IMR-90 (cell line): Measurements from ENCODE around the gene ZNF407. TPM values are rescaled to one million over a fixed set of nuclear protein-coding genes. Genes with fewer than 3 reads are reported as not detected.

Experiments used
- ATAC-seq: fragments of 200-7000 bp; cut with Tn5 transposase; 2 replicates; pipeline ENCODE4 v1.9.1; 2020; ENCODE audit warnings: low read depth, mild to moderate bottlenecking, moderate library complexity
- BruUV-seq: library from RNA; stranded (reverse); fragments of 400-500 nt; replicated peaks from 2 replicates; lab custom pipeline; 2021; lab: Mats Ljungman, UMichigan
- CTCF ChIA-PET: fragments of 300-600 bp; formaldehyde crosslinking; extraction: SDS; loops from one replicate; lab custom pipeline; 2021; ENCODE audit warnings: antibody characterized with exemption; lab: Yijun Ruan, JAX
- POLR2A ChIA-PET: fragments of 300-600 bp; sonication (Branson Sonifier 250); formaldehyde crosslinking; loops from one replicate; lab custom pipeline; 2022; ENCODE audit warnings: antibody characterized with exemption; ENCODE audit not compliant: unreplicated experiment; lab: Charles Lee
- DNase-seq: peaks from one replicate; pipeline ENCODE4 v3.0.0; 2013
- H2AFZ ChIP-seq: replicated peaks from 2 replicates; pipeline ENCODE3; 2013; ENCODE audit warnings: low read length, mild to moderate bottlenecking; ENCODE audit not compliant: poor library complexity
- H2AK5ac ChIP-seq: 2 replicates; pipeline ENCODE4 v1.6.1; 2013; ENCODE audit warnings: low read depth, low read length, inconsistent platforms
- H2AK9ac ChIP-seq: replicated peaks from 2 replicates; pipeline ENCODE3; 2013; ENCODE audit warnings: mild to moderate bottlenecking, low read depth, low read length, moderate library complexity; ENCODE audit not compliant: poor library complexity
- H2BK120ac ChIP-seq: 2 replicates; pipeline ENCODE4 v1.6.1; 2013; ENCODE audit warnings: low read depth, low read length, inconsistent platforms
- H2BK15ac ChIP-seq: 3 replicates; pipeline ENCODE4 v1.6.1; 2013; ENCODE audit warnings: low read depth, low read length, inconsistent platforms
- H2BK20ac ChIP-seq: 2 replicates; pipeline ENCODE4 v1.6.1; 2013; ENCODE audit warnings: low read depth, mild to moderate bottlenecking, inconsistent platforms, low read length, moderate library complexity
- H2BK5ac ChIP-seq: 2 replicates; pipeline ENCODE4 v1.6.1; 2013; ENCODE audit warnings: mild to moderate bottlenecking, low read depth, low read length, inconsistent platforms; ENCODE audit not compliant: poor library complexity, severe bottlenecking
- H3K14ac ChIP-seq: replicated peaks from 2 replicates; pipeline ENCODE4 v1.6.1; 2013; ENCODE audit warnings: low read depth, low read length, inconsistent platforms
- H3K18ac ChIP-seq: 2 replicates; pipeline ENCODE4 v1.6.1; 2013; ENCODE audit warnings: low read depth, low read length, control low read depth
- H3K23ac ChIP-seq: 2 replicates; pipeline ENCODE4 v1.6.1; 2013; ENCODE audit warnings: low read depth, low read length, inconsistent platforms
- H3K27ac ChIP-seq: 2 replicates; pipeline ENCODE4 v1.5.1; 2013; ENCODE audit warnings: mild to moderate bottlenecking, control low read depth, low read length; ENCODE audit not compliant: insufficient read depth
- H3K27me3 ChIP-seq: 2 replicates; pipeline ENCODE4 v1.6.1; 2013; ENCODE audit warnings: low read length; ENCODE audit not compliant: control insufficient read depth, insufficient read depth
- H3K36me3 ChIP-seq: 2 replicates; pipeline ENCODE4 v1.6.1; 2013; ENCODE audit warnings: low read length, mixed read lengths; ENCODE audit not compliant: control insufficient read depth, insufficient read depth
- H3K4ac ChIP-seq: 2 replicates; pipeline ENCODE4 v1.6.1; 2013; ENCODE audit warnings: low read depth, low read length, inconsistent platforms
- H3K4me1 ChIP-seq: 2 replicates; pipeline ENCODE4 v1.6.1; 2013; ENCODE audit warnings: low read length, mixed read lengths; ENCODE audit not compliant: control insufficient read depth, insufficient read depth
- H3K4me2 ChIP-seq: 2 replicates; pipeline ENCODE4 v1.6.1; 2013; ENCODE audit warnings: low read depth, mild to moderate bottlenecking, control low read depth, low read length, moderate library complexity
- H3K4me3 ChIP-seq: 2 replicates; pipeline ENCODE4 v1.5.1; 2013; ENCODE audit warnings: low read depth, mild to moderate bottlenecking, control low read depth, low read length, moderate library complexity; ENCODE audit not compliant: insufficient read depth
- H3K56ac ChIP-seq: 2 replicates; pipeline ENCODE4 v1.6.1; 2013; ENCODE audit warnings: low read length, inconsistent platforms; ENCODE audit not compliant: insufficient read depth; ENCODE audit errors: extremely low read depth
- H3K79me1 ChIP-seq, 2 experiments: 2 replicates each; pipeline ENCODE4 v1.6.1; 2013; ENCODE audit warnings: low read length in 2 of 2, inconsistent platforms in 1 of 2, low read depth in 1 of 2
- H3K9ac ChIP-seq: 2 replicates; pipeline ENCODE4 v1.6.1; 2013; ENCODE audit warnings: low read depth, low read length, control low read depth
- H3K9me1 ChIP-seq: 2 replicates; pipeline ENCODE4 v1.6.1; 2013; ENCODE audit warnings: low read length, inconsistent platforms; ENCODE audit not compliant: insufficient read depth
- H3K9me3 ChIP-seq: 2 replicates; pipeline ENCODE4 v1.6.1; 2013; ENCODE audit warnings: low read length; ENCODE audit not compliant: control insufficient read depth, insufficient read depth
- H4K20me1 ChIP-seq: 2 replicates; pipeline ENCODE4 v1.6.1; 2013; ENCODE audit warnings: low read length, inconsistent platforms; ENCODE audit not compliant: insufficient read depth
- H4K5ac ChIP-seq: 2 replicates; pipeline ENCODE4 v1.6.1; 2013; ENCODE audit warnings: mild to moderate bottlenecking, low read depth, low read length, control low read depth
- H4K8ac ChIP-seq, 2 experiments: 2 replicates each; pipeline ENCODE4 v1.6.1; 2013; ENCODE audit warnings: low read depth in 2 of 2, low read length in 2 of 2, control low read depth in 1 of 2, inconsistent platforms in 1 of 2
- H4K91ac ChIP-seq: 2 replicates; pipeline ENCODE4 v1.6.1; 2013; ENCODE audit warnings: low read depth, low read length, inconsistent platforms; ENCODE audit not compliant: insufficient read depth
- CEBPB ChIP-seq: IDR thresholded peaks from 2 replicates; pipeline ENCODE4 v1.6.1; 2012; ENCODE audit warnings: low read depth, low read length, improper control_type of control experiment
- CHD1 ChIP-seq: IDR thresholded peaks from 2 replicates; pipeline ENCODE4 v1.6.1; 2012; ENCODE audit warnings: low read depth, low read length, improper control_type of control experiment
- FOS ChIP-seq: fragments of 150-350 bp; IDR thresholded peaks from 2 replicates; pipeline ENCODE4 v1.6.1; 2016; ENCODE audit warnings: low read depth, low read length
- MAFK ChIP-seq: IDR thresholded peaks from 2 replicates; pipeline ENCODE4 v1.6.1; 2012; ENCODE audit warnings: low read depth, low read length, improper control_type of control experiment
- MAZ ChIP-seq: IDR thresholded peaks from 2 replicates; pipeline ENCODE4 v1.6.1; 2012; ENCODE audit warnings: low read depth, mild to moderate bottlenecking, low read length, improper control_type of control experiment, moderate library complexity, borderline replicate concordance
- MXI1 ChIP-seq: IDR thresholded peaks from 2 replicates; pipeline ENCODE4 v1.6.1; 2012; ENCODE audit warnings: low read depth, mild to moderate bottlenecking, low read length, moderate library complexity, borderline replicate concordance
- NFE2L2 ChIP-seq: fragments of 150-350 bp; IDR thresholded peaks from 2 replicates; pipeline ENCODE4 v1.6.1; 2016; ENCODE audit warnings: low read depth, mild to moderate bottlenecking, low read length
- POLR2A ChIP-seq: IDR thresholded peaks from 2 replicates; pipeline ENCODE4 v1.6.1; 2012; ENCODE audit warnings: mild to moderate bottlenecking, low read depth, low read length
- RCOR1 ChIP-seq: IDR thresholded peaks from 2 replicates; pipeline ENCODE4 v1.6.1; 2012; ENCODE audit warnings: mild to moderate bottlenecking, low read length, improper control_type of control experiment; ENCODE audit not compliant: insufficient replicate concordance
- RFX5 ChIP-seq: IDR thresholded peaks from 2 replicates; pipeline ENCODE4 v1.8.0; 2012; ENCODE audit warnings: low read depth, mild to moderate bottlenecking, low read length, moderate library complexity
- SMC3 ChIP-seq: fragments of 150-350 bp; IDR thresholded peaks from 2 replicates; pipeline ENCODE4 v1.6.1; 2016; ENCODE audit warnings: low read depth, mild to moderate bottlenecking, antibody characterized with exemption, low read length, moderate library complexity
- WGBS, 2 experiments: methylation state at CpG; one replicate each; pipeline versions ENCODE4 v1.1.5 to v1.1.7; 2013; ENCODE audit warnings: missing lambda C conversion rate in 2 of 2; ENCODE audit not compliant: insufficient read length in 1 of 2; ENCODE audit errors: extremely low coverage in 2 of 2; 5-methylcytosine and 5-hydroxymethylcytosine counted together
- dilution Hi-C: fragments of 300-500 bp; cut with HindIII; formaldehyde crosslinking; loops from one replicate; pipeline ENCODE4 v1.14.3; 2018; ENCODE audit warnings: low sequenced_read_pairs; ENCODE audit not compliant: unreplicated experiment
- in situ Hi-C: fragments of 300-500 bp; cut with MboI; formaldehyde crosslinking; loops from 3 replicates; pipeline ENCODE4 v1.14.3; 2019; ENCODE audit warnings: low sequenced_read_pairs, inconsistent platforms, mixed read lengths
- intact Hi-C: fragments of 100-400 bp; cut with micrococcal nuclease; formaldehyde crosslinking; loops from 2 replicates; pipeline ENCODE4 v1.10.0; 2022
- polyA plus RNA-seq, 3 experiments: library from polyadenylated mRNA; depleted of rRNA; stranded (reverse); fragments of >200 nt; gene quantifications; 2 replicates each; pipeline ENCODE4 v1.2.3, GENCODE V29; 2012; ENCODE audit warnings: low replicate concordance in 1 of 3
- total RNA-seq: library from RNA; depleted of rRNA; stranded (reverse); fragments of >200 nt; gene quantifications from 2 replicates; pipeline ENCODE4 v1.2.3, GENCODE V29; 2012
- TF ChIP-seq, protein P1 (sequence below): fragments of 150-350 bp; IDR thresholded peaks from 2 replicates; pipeline ENCODE4 v1.6.1; 2017; ENCODE audit warnings: mild to moderate bottlenecking, antibody characterized with exemption, low read length, low read depth
- TF ChIP-seq, protein P2 (sequence below): conservative IDR thresholded peaks from 2 replicates; pipeline ENCODE4 v1.5.1; 2012; ENCODE audit warnings: mild to moderate bottlenecking, low read depth, low read length, improper control_type of control experiment
- TF ChIP-seq, protein P3 (sequence below): fragments of 150-350 bp; IDR thresholded peaks from 2 replicates; pipeline ENCODE4 v1.6.1; 2016; ENCODE audit warnings: low read depth, mild to moderate bottlenecking, low read length, moderate library complexity, borderline replicate concordance

ZNF407 gene
- total and polyA plus RNA-seq, 2 of the 4 experiments (the other 2 are of a cell fraction), result 3.1 to 20.1 TPM

DNA sequence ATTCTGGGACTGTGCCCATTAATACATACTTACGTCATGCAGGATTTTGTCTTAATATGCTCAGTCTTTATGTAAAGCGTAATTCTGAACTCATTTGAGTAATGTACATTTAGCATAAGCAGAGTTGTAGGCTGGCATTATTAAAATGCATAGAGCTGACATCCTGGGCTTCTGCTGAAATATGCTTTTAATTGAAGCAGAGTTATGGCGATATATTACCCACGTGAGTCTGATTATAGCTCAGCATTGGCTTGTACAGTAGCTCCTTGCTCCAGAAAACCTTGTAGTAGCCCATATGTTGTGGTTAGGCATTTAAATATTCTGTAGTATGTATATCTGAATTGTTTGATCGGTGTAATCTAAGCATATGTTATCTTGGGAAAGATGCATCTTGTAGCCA, 377.3 kb downstream of the ZNF407 start:
- Histone ChIP-seq H3K27ac (no peak overlapping the region), H3K27me3 (no peaks in the 10 kb centered on the region), H3K23ac (no peak overlapping the region), H2BK20ac (no peak overlapping the region), H3K56ac (no peak overlapping the region), H3K4me3 (no peak overlapping the region), H2BK15ac (no peak overlapping the region), H3K36me3 (no peaks in the 10 kb centered on the region), H2AK9ac (no peak overlapping the region), H3K4me2 (no peak overlapping the region), H2AK5ac (no peak overlapping the region), H3K9me3 (no peaks in the 10 kb centered on the region), H3K79me1 (0 out of 4 replicates have a peak, but pooled peaks cover 0 to 3% of the 10 kb centered on the region in 2 experiments), H3K9me1 (peaks cover 4% of the 10 kb centered on the region), H4K20me1 (no peaks in the 10 kb centered on the region), H3K4ac (no peak overlapping the region), H3K14ac (no peak overlapping the region), H3K18ac (no peak overlapping the region), H2BK120ac (no peak overlapping the region), H2BK5ac (no peak overlapping the region), H4K5ac (no peak overlapping the region), H3K9ac (no peak overlapping the region), H3K4me1 (no peaks in the 10 kb centered on the region), H2AFZ (no peak overlapping the region), H4K91ac (no peak overlapping the region), H4K8ac (no peak overlapping the region)
- intact Hi-C loops (no loop called here), in situ Hi-C loops (no loop called here), dilution Hi-C loops (no loop called here)
- TF ChIP-seq MAFK, result no peak
- no peak for TF ChIP-seq NFE2L2
- TF ChIP-seq MAZ, result no peak
- no peak for TF ChIP-seq RCOR1
- TF ChIP-seq, protein P1, sequence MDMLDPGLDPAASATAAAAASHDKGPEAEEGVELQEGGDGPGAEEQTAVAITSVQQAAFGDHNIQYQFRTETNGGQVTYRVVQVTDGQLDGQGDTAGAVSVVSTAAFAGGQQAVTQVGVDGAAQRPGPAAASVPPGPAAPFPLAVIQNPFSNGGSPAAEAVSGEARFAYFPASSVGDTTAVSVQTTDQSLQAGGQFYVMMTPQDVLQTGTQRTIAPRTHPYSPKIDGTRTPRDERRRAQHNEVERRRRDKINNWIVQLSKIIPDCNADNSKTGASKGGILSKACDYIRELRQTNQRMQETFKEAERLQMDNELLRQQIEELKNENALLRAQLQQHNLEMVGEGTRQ, result no peak
- no peak for TF ChIP-seq CEBPB
- TF ChIP-seq CHD1, result no peak
- no peak for TF ChIP-seq FOS
- no peak for TF ChIP-seq RFX5
- TF ChIP-seq MXI1, result no peak
- TF ChIP-seq, protein P2, sequence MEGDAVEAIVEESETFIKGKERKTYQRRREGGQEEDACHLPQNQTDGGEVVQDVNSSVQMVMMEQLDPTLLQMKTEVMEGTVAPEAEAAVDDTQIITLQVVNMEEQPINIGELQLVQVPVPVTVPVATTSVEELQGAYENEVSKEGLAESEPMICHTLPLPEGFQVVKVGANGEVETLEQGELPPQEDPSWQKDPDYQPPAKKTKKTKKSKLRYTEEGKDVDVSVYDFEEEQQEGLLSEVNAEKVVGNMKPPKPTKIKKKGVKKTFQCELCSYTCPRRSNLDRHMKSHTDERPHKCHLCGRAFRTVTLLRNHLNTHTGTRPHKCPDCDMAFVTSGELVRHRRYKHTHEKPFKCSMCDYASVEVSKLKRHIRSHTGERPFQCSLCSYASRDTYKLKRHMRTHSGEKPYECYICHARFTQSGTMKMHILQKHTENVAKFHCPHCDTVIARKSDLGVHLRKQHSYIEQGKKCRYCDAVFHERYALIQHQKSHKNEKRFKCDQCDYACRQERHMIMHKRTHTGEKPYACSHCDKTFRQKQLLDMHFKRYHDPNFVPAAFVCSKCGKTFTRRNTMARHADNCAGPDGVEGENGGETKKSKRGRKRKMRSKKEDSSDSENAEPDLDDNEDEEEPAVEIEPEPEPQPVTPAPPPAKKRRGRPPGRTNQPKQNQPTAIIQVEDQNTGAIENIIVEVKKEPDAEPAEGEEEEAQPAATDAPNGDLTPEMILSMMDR, result no peak
- TF ChIP-seq, protein P3, sequence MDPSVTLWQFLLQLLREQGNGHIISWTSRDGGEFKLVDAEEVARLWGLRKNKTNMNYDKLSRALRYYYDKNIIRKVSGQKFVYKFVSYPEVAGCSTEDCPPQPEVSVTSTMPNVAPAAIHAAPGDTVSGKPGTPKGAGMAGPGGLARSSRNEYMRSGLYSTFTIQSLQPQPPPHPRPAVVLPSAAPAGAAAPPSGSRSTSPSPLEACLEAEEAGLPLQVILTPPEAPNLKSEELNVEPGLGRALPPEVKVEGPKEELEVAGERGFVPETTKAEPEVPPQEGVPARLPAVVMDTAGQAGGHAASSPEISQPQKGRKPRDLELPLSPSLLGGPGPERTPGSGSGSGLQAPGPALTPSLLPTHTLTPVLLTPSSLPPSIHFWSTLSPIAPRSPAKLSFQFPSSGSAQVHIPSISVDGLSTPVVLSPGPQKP, result no peak
- no peak for TF ChIP-seq POLR2A
- no peak for TF ChIP-seq SMC3
- POLR2A ChIA-PET, result no interaction called here
- ATAC-seq, result no peak
- WGBS, 2 experiments, result 100% methylated on average over 2 of the region's 5 CpGs; no CpG with 5 or more reads in 1 of the 2 experiments
- CTCF ChIA-PET, result no interaction called here
- BruUV-seq, result no TSS peak
- no peak for DNase-seq
